Right lobe of liver (tissue), 6 donors: ENCODE measurements around the gene ZBTB7C. TPM values are rescaled to one million over a fixed set of nuclear protein-coding genes. Genes with fewer than 3 reads are reported as not detected.

Experiments
- ATAC-seq, 4 donors: fragments of 200-7000 bp; cut with Tn5 transposase; one replicate each; pipeline ENCODE4 v1.9.1; 2020; ENCODE audit warnings: mild to moderate bottlenecking in 4 of 4, moderate library complexity in 4 of 4
- DNase-seq, 3 donors: peaks; one replicate each; pipeline ENCODE4 v3.0.0-alpha.2; 2020
- H3K27ac ChIP-seq, 3 donors: fragments of 200-600 bp; one replicate each; pipeline ENCODE4 v1.8.0; 2022
- H3K27me3 ChIP-seq, 2 donors: fragments of 200-600 bp; one replicate each; pipeline ENCODE4 v1.8.0; 2022
- H3K36me3 ChIP-seq, 4 donors: fragments of 200-600 bp; sonication (generic) in 1 of 4; one replicate each; pipeline versions ENCODE4 v1.5.1 to v1.8.0; 2017 to 2022; ENCODE audit warnings: control low read depth in 1 of 4
- H3K4me1 ChIP-seq, 4 donors: fragments of 200-600 bp; sonication (generic) in 1 of 4; one replicate each; pipeline versions ENCODE4 v1.5.1 to v1.8.0; 2017 to 2022; ENCODE audit warnings: control low read depth in 1 of 4
- H3K4me3 ChIP-seq, 3 donors: fragments of 200-600 bp; one replicate each; pipeline ENCODE4 v1.8.0; 2022
- H3K9me3 ChIP-seq, 4 donors: fragments of 200-600 bp; sonication (generic) in 1 of 4; one replicate each; pipeline versions ENCODE4 v1.5.1 to v1.8.0; 2017 to 2022; ENCODE audit warnings: control low read depth in 1 of 4
- CTCF ChIP-seq, 4 donors: fragments of 200-600 bp in 3 of 4; fragments of 450-650 bp in 1 of 4; IDR thresholded peaks; one replicate each; pipeline versions ENCODE4 v1.5.1 to v1.8.0; 2016 to 2022; ENCODE audit warnings: antibody characterized with exemption in 4 of 4, mild to moderate bottlenecking in 2 of 4
- POLR2A ChIP-seq: fragments of 450-650 bp; IDR thresholded peaks from one replicate; pipeline ENCODE4 v1.6.1; 2017; ENCODE audit warnings: antibody characterized with exemption, mild to moderate bottlenecking
- WGBS: methylation state at CpG from one replicate; pipeline ENCODE4 v1.1.6; 2018; ENCODE audit warnings: low coverage, low lambda C conversion rate; ENCODE audit not compliant: insufficient coverage; ENCODE audit errors: missing lambda C conversion rate; 5-methylcytosine and 5-hydroxymethylcytosine counted together
- intact Hi-C, 2 donors: fragments of 100-400 bp; cut with DNase I; formaldehyde crosslinking; loops; one replicate each; pipeline versions ENCODE4 v1.11.2 to v1.14.1; 2022
- total RNA-seq, 6 experiments: library from RNA; depleted of rRNA in 2 of 6; stranded (reverse); fragments of >200 nt in 2 of 6; fragmentation: NEBNext Ultra II Directional in 3 of 6; extraction: Animal tissue kit (Norgen Biotek cat#: 25700) in 3 of 6; gene quantifications; one replicate each; pipeline versions ENCODE4 v1.1.0 to v1.2.4, GENCODE V29; 2016 to 2023
- donor health status: DM: no; HTN: yes; CAD: no.
- donor health status: DM: no; HTN: no; CAD: no.
- donor health status: DM: no; HTN: no; CAD: no.
- donor health status: DM: no; HTN: yes; CAD: no.
- donor health status: DM: no; HTN: yes; CAD: no.

Gene ZBTB7C
- total RNA-seq, 6 experiments from 2014 or later: 1.1 to 1.7 (median 1.3) TPM

GRCh38 chr18:48000701-48001100 is 408.5 kb downstream of the ZBTB7C start:
- Histone ChIP-seq H3K4me3 (no peak overlapping the region), H3K36me3 (no peaks in the 10 kb centered on the region), H3K4me1 (no peaks in the 10 kb centered on the region), H3K27me3 (no peaks in the 10 kb centered on the region), H3K27ac (no peak overlapping the region), H3K9me3 (no peaks in the 10 kb centered on the region)
- no peak for ATAC-seq
- TF ChIP-seq POLR2A (no peak), CTCF (IDR thresholded peaks at IDR 0.05) (no peak)
- 90% methylated on average over 3 of the region's 4 CpGs for WGBS
- intact Hi-C loops: no loop called here
- DNase-seq: no peak

- intact Hi-C loops: no loop called here
- H3K27me3 ChIP-seq: no peaks in the 10 kb centered on the region
- no peak overlapping the region for H3K4me3 ChIP-seq
- ATAC-seq: peak in 2 of 4 donors; percentile 18 to 34
- no peaks in the 10 kb centered on the region for H3K9me3 ChIP-seq
- WGBS: 35% methylated on average over 4 of the region's 4 CpGs
- TF ChIP-seq POLR2A (no peak), CTCF (IDR thresholded peaks at IDR 0.05) (no peak)
- no peak for DNase-seq
- H3K36me3 ChIP-seq: no peaks in the 10 kb centered on the region
- H3K4me1 ChIP-seq: no peaks in the 10 kb centered on the region
- H3K27ac ChIP-seq: no peak overlapping the region
Measured at GRCh38 chr18:47999801-48000248, 409.4 kb downstream of the ZBTB7C start.

- Histone ChIP-seq H3K27ac (no peak overlapping the region), H3K9me3 (no peaks in the 10 kb centered on the region), H3K4me1 (no peaks in the 10 kb centered on the region), H3K4me3 (no peak overlapping the region), H3K27me3 (no peaks in the 10 kb centered on the region), H3K36me3 (no peaks in the 10 kb centered on the region)
- DNase-seq: no peak
- intact Hi-C loops: no loop called here
- WGBS: 54% methylated on average over 4 of the region's 5 CpGs
- ATAC-seq: no peak
- no peak for TF ChIP-seq POLR2A
- peak; percentile 9 to 31 (median 20) for TF ChIP-seq CTCF (IDR thresholded peaks at IDR 0.05)
Measured at GRCh38 chr18:47997338-47997780, 411.8 kb downstream of the ZBTB7C start.

GRCh38 chr18:47996091-47996541 is 413.1 kb downstream of the ZBTB7C start:
- Histone ChIP-seq H3K27me3 (no peaks in the 10 kb centered on the region), H3K9me3 (no peaks in the 10 kb centered on the region), H3K4me1 (no peaks in the 10 kb centered on the region), H3K36me3 (no peaks in the 10 kb centered on the region), H3K4me3 (no peak overlapping the region), H3K27ac (no peak overlapping the region)
- 39% methylated on average over 3 of the region's 3 CpGs for WGBS
- intact Hi-C loops: no loop called here
- no peak for DNase-seq
- ATAC-seq: no peak
- no peak for TF ChIP-seq CTCF (IDR thresholded peaks at IDR 0.05)
- no peak for TF ChIP-seq POLR2A

- H3K4me3 ChIP-seq: no peak overlapping the region
- intact Hi-C loops: no loop called here
- no peaks in the 10 kb centered on the region for H3K9me3 ChIP-seq
- DNase-seq (no peak), ATAC-seq (no peak)
- H3K27ac ChIP-seq: no peak overlapping the region
- WGBS: 66% methylated on average over 3 of the region's 3 CpGs
- H3K4me1 ChIP-seq: no peaks in the 10 kb centered on the region
- H3K27me3 ChIP-seq: no peaks in the 10 kb centered on the region
- H3K36me3 ChIP-seq: no peaks in the 10 kb centered on the region
- TF ChIP-seq POLR2A (no peak), CTCF (IDR thresholded peaks at IDR 0.05) (no peak)
Measured at GRCh38 chr18:47995654-47996053, 413.5 kb downstream of the ZBTB7C start.
